Left cardiac atrium (tissue), 4 donors: ENCODE measurements around the gene LGALS4. TPM values are rescaled to one million over a fixed set of nuclear protein-coding genes. Genes with fewer than 3 reads are reported as not detected.
"Not testable (repeated sequence)": the region's sequence is repeated elsewhere in the genome, so short reads cannot be mapped to it uniquely, and the experiment has no call there.

Source experiments
- ATAC-seq, 2 donors: fragments of 200-7000 bp; cut with Tn5 transposase; one replicate each; pipeline ENCODE4 v1.9.1; 2020; ENCODE audit warnings: mild to moderate bottlenecking in 2 of 2, moderate library complexity in 2 of 2
- DNase-seq: peaks from one replicate; pipeline ENCODE4 v3.0.0-alpha.2; 2020
- intact Hi-C, 2 donors: fragments of 100-400 bp; cut with DNase I; formaldehyde crosslinking; loops; one replicate each; pipeline versions ENCODE4 v1.14.1 to v1.15.1; 2022 to 2023
- total RNA-seq, 2 donors: library from RNA; stranded (reverse); fragmentation: NEBNext Ultra II Directional; extraction: Animal tissue kit (Norgen Biotek cat#: 25700); gene quantifications; one replicate each; pipeline ENCODE4 v1.2.1, GENCODE V29; 2021
- donor health status: DM: no; HTN: yes; CAD: no.
- donor health status: DM: no; HTN: yes; CAD: no; lungs with severe emphysema.
- donor health status: DM: yes; HTN: yes; CAD: no.
- donor health status: Dilated cardiomyopathy.

The LGALS4 gene
- total RNA-seq, 2 donors from 2014 or later: 0.85 to 1.4 TPM

GRCh38 chr19:38759590-38760003 is 53.1 kb downstream of the LGALS4 start:
- intact Hi-C loops: no loop called here
- ATAC-seq (peak in 1 of 2 donors; percentile 23), DNase-seq (no peak)

GRCh38 chr19:38754196-38754595 is 58.5 kb downstream of the LGALS4 start:
- DNase-seq, intact Hi-C loops, ATAC-seq: not testable (repeated sequence)

GRCh38 chr19:38753783-38754182 is 59.0 kb downstream of the LGALS4 start:
- ATAC-seq, DNase-seq, intact Hi-C loops: not testable (repeated sequence)

Other genes with a start within 250 kb of the LGALS4 start
- gene MAP4K1, start 195.0 kb downstream of the LGALS4 start, total RNA-seq: 1 to 10 TPM; 3.1 TPM
- gene EIF3K, start 193.8 kb downstream of the LGALS4 start, total RNA-seq: 100 to 1,000 TPM; 515 to 563 TPM
- gene ACTN4, start 165.3 kb downstream of the LGALS4 start, total RNA-seq: 100 to 1,000 TPM; 160 to 333 TPM
- under 1 TPM; 0.77 to 0.81 TPM for gene CAPN12, start 68.5 kb downstream of the LGALS4 start, total RNA-seq
- not detected for gene LGALS7, start 39.4 kb downstream of the LGALS4 start, total RNA-seq
- gene LGALS7B, start 23.7 kb downstream of the LGALS4 start, total RNA-seq: not detected
- gene ECH1, start 18.8 kb upstream of the LGALS4 start, total RNA-seq: 100 to 1,000 TPM; 449 to 630 TPM
- 100 to 1,000 TPM; 179 to 185 TPM for gene HNRNPL, start 37.0 kb upstream of the LGALS4 start, total RNA-seq
- 1 to 10 TPM; 4.4 to 7.6 TPM for gene RINL, start 65.3 kb upstream of the LGALS4 start, total RNA-seq
- 10 to 100 TPM; 63.3 to 92.1 TPM for gene SIRT2, start 86.7 kb upstream of the LGALS4 start, total RNA-seq
- gene NFKBIB, start 87.0 kb upstream of the LGALS4 start, total RNA-seq: 10 to 100 TPM; 17.9 to 23.0 TPM
- not detected for gene CCER2, start 99.2 kb upstream of the LGALS4 start, total RNA-seq
- 10 to 100 TPM in 1 of 2 donors, 1 to 10 TPM in 1; 9.5 to 17.7 TPM for gene SARS2, start 117.8 kb upstream of the LGALS4 start, total RNA-seq
- gene MRPS12, start 118.0 kb upstream of the LGALS4 start, total RNA-seq: 10 to 100 TPM; 56.2 to 69.0 TPM
- 1 to 10 TPM; 7.2 to 7.8 TPM for gene FBXO17, start 162.8 kb upstream of the LGALS4 start, total RNA-seq
- gene FBXO27, start 219.6 kb upstream of the LGALS4 start, total RNA-seq: 10 to 100 TPM; 19.2 to 19.8 TPM